ENCODE measurements around the gene CD2. TPM values are rescaled to one million over a fixed set of nuclear protein-coding genes. Genes with fewer than 3 reads are reported as not detected.

CD2 gene
- total and polyA plus RNA-seq, 8 donors: 0.20 to 12.4 (median 0.60) TPM

DNA sequence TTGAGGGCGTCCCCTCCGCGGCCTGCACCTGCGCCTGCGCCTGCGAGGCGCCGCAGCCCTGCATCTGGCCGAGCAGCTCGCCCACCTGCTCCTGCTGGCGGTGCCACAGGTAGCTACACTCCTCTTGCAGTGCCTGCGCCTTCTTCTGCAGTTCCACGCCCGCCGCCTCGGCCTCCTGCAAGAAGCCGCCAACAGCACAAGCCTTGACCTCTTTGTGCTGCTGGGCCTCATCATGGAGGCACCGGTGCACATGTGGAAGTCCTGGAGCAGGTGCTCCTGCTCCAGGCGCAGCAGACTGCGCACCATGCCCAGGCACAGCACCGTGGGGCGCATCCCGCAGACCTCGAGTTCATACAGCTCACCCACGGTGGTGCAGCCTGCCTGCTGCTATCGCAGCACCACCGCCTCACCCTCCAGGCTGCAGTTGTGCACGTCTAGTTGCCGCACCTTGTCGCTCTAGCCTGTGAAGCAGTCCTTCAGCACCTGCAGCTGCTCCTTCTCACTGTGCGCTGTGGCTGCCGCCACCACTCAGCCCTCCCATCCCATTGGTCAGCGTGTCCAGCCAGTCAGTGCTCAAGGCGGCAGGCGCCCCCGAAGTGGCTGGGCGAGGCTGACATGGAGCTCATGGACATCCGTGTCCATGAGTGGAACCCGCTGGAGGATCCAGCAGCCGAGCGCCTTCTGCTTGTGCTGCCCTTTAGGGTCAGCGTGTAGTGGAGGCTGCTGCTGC lies 12.2 kb upstream of the CD2 start:
- intact Hi-C loops (cut with DNase I): no loop called here
- no peak overlapping the region for H3K27ac ChIP-seq
- TF ChIP-seq, protein P1, sequence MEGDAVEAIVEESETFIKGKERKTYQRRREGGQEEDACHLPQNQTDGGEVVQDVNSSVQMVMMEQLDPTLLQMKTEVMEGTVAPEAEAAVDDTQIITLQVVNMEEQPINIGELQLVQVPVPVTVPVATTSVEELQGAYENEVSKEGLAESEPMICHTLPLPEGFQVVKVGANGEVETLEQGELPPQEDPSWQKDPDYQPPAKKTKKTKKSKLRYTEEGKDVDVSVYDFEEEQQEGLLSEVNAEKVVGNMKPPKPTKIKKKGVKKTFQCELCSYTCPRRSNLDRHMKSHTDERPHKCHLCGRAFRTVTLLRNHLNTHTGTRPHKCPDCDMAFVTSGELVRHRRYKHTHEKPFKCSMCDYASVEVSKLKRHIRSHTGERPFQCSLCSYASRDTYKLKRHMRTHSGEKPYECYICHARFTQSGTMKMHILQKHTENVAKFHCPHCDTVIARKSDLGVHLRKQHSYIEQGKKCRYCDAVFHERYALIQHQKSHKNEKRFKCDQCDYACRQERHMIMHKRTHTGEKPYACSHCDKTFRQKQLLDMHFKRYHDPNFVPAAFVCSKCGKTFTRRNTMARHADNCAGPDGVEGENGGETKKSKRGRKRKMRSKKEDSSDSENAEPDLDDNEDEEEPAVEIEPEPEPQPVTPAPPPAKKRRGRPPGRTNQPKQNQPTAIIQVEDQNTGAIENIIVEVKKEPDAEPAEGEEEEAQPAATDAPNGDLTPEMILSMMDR (IDR thresholded peaks at IDR 0.05): no peak
- ATAC-seq (no peak), DNase-seq (no peak)
- no peaks in the 10 kb centered on the region for H3K4me1 ChIP-seq
- H3K9me3 ChIP-seq: peaks cover 0 to 49% of the 10 kb centered on the region in 2 donors
- no peaks in the 10 kb centered on the region for H3K27me3 ChIP-seq
- no peaks in the 10 kb centered on the region for H3K36me3 ChIP-seq
- H3K4me3 ChIP-seq: no peak overlapping the region

DNA sequence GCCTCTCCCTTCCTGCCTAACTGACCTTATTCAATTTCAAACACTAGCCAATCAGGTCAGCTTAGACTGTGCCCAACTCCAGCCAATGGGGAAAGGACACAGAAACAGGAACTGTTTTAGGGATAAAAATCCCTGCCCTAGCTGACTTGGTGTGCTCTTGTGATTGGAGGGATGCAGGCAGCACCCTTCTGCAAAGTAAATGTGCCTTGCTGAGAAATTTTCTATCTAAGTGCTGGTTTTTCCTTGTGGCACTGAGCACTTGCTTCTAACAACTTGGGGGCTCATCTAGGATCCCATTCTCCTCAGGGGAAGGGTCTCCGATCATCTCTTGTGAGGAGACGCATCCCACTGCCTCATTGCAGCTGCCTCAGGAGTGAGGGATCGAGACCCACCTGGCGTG lies 10.7 kb upstream of the CD2 start:
- Histone ChIP-seq H3K4me3 (no peak overlapping the region), H3K4me1 (no peaks in the 10 kb centered on the region), H3K27me3 (no peaks in the 10 kb centered on the region), H3K27ac (no peak overlapping the region), H3K9me3 (peaks cover 0 to 65% of the 10 kb centered on the region in 2 donors), H3K36me3 (no peaks in the 10 kb centered on the region)
- intact Hi-C loops (cut with DNase I): no loop called here
- no peak for DNase-seq
- no peak for ATAC-seq
- TF ChIP-seq, protein P1 (IDR thresholded peaks at IDR 0.05): no peak

DNA sequence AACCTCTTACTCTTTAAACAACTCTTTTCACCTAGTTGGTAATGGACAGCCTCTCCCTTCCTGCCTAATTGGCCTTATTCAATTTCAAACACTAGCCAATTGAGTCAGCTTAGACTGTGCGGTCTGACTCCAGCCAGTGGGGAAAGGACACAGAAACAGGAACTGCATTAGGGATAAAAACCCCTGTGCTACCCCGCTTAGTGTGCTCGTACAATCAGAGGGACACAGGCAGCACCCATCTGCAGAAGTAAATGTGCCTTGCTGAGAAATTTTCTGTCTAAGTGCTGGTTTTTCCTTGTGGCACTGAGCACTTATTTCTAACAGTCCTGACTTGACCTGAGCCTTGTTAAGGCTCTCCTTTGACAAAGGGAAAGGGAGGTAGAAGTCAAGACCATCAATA lies 6.0 kb upstream of the CD2 start:
- TF ChIP-seq, protein P1 (IDR thresholded peaks at IDR 0.05): no peak
- ATAC-seq: no peak
- no peaks in the 10 kb centered on the region for H3K36me3 ChIP-seq
- peaks cover 0 to 15% of the 10 kb centered on the region in 2 donors for H3K4me1 ChIP-seq
- H3K27me3 ChIP-seq: no peaks in the 10 kb centered on the region
- no peak for DNase-seq
- no peak overlapping the region for H3K4me3 ChIP-seq
- peaks cover 0 to 62% of the 10 kb centered on the region in 2 donors for H3K9me3 ChIP-seq
- intact Hi-C loops (cut with DNase I): no loop called here
- no peak overlapping the region for H3K27ac ChIP-seq

DNA sequence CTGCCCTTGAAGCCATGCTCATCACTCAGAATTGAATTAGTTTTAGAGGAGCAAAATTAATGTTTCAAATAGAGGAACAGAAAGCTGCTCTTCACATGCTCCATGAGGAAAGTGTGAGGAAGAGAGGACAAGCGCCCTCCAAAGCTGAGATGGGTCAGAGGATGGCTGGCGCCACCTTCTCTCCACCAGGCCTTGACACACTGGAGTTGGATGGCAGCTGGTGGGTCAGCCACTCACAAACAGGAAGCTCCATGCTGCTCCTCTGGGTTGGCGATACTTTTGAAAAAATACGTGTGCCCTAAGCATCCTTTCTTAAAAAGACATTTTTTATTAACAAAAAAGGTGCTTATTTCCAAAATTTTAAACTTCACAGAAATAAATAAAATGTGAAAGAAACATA lies 3.1 kb upstream of the CD2 start:
- Histone ChIP-seq H3K27ac (no peak overlapping the region), H3K9me3 (peaks cover 0 to 34% of the 10 kb centered on the region in 2 donors), H3K4me3 (no peak overlapping the region), H3K27me3 (no peaks in the 10 kb centered on the region), H3K4me1 (peaks cover 0 to 24% of the 10 kb centered on the region in 2 donors), H3K36me3 (no peaks in the 10 kb centered on the region)
- no peak for DNase-seq
- TF ChIP-seq, protein P1 (IDR thresholded peaks at IDR 0.05): no peak
- ATAC-seq: no peak
- intact Hi-C loops (cut with DNase I): no loop called here

DNA sequence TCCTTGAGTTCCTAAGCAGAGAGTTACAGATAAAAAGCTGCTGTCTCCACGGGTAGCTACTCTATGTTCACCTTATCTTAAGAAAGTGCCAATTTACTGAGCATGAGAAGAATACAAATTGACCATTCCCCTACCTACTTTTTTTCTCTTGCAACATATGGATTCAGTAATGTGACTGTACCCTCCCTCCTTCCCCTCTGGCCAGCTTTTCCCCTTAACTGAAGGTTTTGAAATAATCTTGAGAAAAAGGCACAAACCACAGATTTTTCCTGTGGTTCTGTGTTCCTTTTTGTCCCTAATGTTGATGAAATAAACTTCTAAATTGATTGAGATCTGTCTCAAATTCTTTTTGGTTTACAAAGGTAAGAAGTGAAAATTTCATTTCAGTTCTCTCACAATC lies 2.6 kb upstream of the CD2 start:
- Histone ChIP-seq H3K27me3 (no peaks in the 10 kb centered on the region), H3K9me3 (peaks cover 0 to 30% of the 10 kb centered on the region in 2 donors), H3K27ac (no peak overlapping the region), H3K36me3 (no peaks in the 10 kb centered on the region), H3K4me3 (no peak overlapping the region), H3K4me1 (peaks cover 0 to 24% of the 10 kb centered on the region in 2 donors)
- DNase-seq (no peak), ATAC-seq (no peak)
- TF ChIP-seq, protein P1 (IDR thresholded peaks at IDR 0.05): no peak
- intact Hi-C loops (cut with DNase I): no loop called here

Measured in left lung (tissue), 10 donors.